RWPE2 (cell line): Measurements from ENCODE around the gene ALDH3B1.

ENCODE experiments used
- ATAC-seq: fragments of 200-7000 bp; cut with Tn5 transposase; 3 replicates; pipeline ENCODE4 v1.9.1; 2021; ENCODE audit warnings: low read depth
- DNase-seq: peaks from one replicate; pipeline ENCODE4 v3.0.0-alpha.2; 2020; ENCODE audit warnings: low spot score
- H3K27ac ChIP-seq: fragments of 450-650 bp; 2 replicates; pipeline ENCODE4 v1.5.1; 2017; ENCODE audit warnings: mild to moderate bottlenecking; ENCODE audit not compliant: poor library complexity, severe bottlenecking
- H3K27me3 ChIP-seq: fragments of 250-450 bp; sonication (Bioruptor Pico); 2 replicates; pipeline ENCODE4 v1.5.1; 2021; ENCODE audit warnings: mild to moderate bottlenecking, moderate library complexity; ENCODE audit not compliant: insufficient read depth, poor library complexity, severe bottlenecking
- H3K36me3 ChIP-seq: fragments of 250-450 bp; sonication (Bioruptor Pico); 2 replicates; pipeline ENCODE4 v1.5.1; 2020; ENCODE audit warnings: low read depth, mild to moderate bottlenecking, moderate library complexity
- H3K4me1 ChIP-seq: fragments of 250-450 bp; sonication (Bioruptor Pico); 2 replicates; pipeline ENCODE4 v1.5.1; 2021; ENCODE audit warnings: mild to moderate bottlenecking, moderate library complexity; ENCODE audit not compliant: insufficient read depth, poor library complexity, severe bottlenecking
- H3K4me3 ChIP-seq: fragments of 250-450 bp; sonication (Bioruptor Pico); 2 replicates; pipeline ENCODE4 v1.5.1; 2021; ENCODE audit warnings: mild to moderate bottlenecking, moderate library complexity; ENCODE audit not compliant: severe bottlenecking
- H3K9me3 ChIP-seq: fragments of 250-450 bp; sonication (Bioruptor Pico); 2 replicates; pipeline ENCODE4 v1.5.1; 2021; ENCODE audit warnings: mild to moderate bottlenecking, moderate library complexity; ENCODE audit not compliant: severe bottlenecking
- CTCF ChIP-seq: fragments of 450-650 bp; IDR thresholded peaks from one replicate; pipeline ENCODE4 v1.5.1; 2017; ENCODE audit warnings: mild to moderate bottlenecking, moderate library complexity; ENCODE audit not compliant: poor library complexity, severe bottlenecking

The ALDH3B1 gene

GRCh38 chr11:68076371-68077042 is 66.4 kb downstream of the ALDH3B1 start:
- Histone ChIP-seq H3K27ac (no peak overlapping the region), H3K36me3 (no peaks in the 10 kb centered on the region), H3K4me1 (no peaks in the 10 kb centered on the region), H3K4me3 (no peak overlapping the region), H3K27me3 (no peaks in the 10 kb centered on the region), H3K9me3 (no peaks in the 10 kb centered on the region)
- no peak for TF ChIP-seq CTCF
- no peak for ATAC-seq
- DNase-seq, result no peak

DNA sequence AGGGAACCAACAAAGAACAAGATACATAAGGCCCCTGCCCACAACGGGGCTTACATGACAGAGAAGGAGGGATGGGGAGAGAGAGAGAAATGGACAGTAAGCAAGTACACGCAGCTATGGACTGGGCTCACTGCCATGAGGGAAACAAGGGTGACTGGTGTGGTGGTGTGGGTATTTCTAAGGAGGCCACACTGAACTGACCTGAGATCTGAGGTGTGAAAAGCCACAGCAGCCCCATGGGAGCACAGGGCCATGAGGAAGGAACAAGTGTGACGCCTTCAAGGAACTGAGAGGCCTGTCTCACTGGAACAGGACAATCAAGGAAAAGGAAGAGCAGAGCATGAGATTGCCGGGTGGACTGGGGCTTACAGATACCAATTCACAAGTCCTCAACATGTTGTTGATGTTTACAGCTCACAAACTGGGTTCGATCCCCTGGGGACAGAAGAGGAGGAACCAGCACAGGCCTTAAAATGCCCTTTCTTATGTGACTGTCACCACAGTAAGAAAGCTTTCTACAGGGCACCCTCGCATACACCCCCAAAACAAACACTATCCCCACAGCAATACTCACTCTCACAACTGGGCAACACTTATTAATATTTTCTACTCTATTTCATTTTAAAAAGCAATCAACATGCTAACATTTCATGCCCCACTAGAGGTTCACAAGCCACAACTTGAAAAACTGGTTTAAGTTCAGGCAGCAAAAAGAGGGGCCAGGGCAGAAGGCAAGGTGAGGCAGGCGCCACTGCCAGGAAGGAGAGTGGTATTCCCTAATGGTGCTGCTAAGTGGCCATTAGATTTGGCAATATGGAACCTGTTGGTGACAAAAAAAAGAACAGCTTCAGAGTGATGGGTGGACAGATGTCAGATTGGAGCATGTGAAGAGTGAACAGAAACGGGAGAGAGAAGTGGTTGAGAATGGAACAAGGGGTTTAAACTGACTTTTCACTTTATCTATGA is 67.8 kb downstream of the ALDH3B1 start:
- no peak for TF ChIP-seq CTCF
- Histone ChIP-seq H3K27me3 (no peaks in the 10 kb centered on the region), H3K4me1 (peaks cover 7% of the 10 kb centered on the region), H3K4me3 (no peak overlapping the region), H3K9me3 (no peaks in the 10 kb centered on the region), H3K27ac (no peak overlapping the region), H3K36me3 (no peaks in the 10 kb centered on the region)
- DNase-seq (no peak), ATAC-seq (no peak)
